GM12878 (cell line): ENCODE measurements around the gene IRF2BPL. TPM values are rescaled to one million over a fixed set of nuclear protein-coding genes. Genes with fewer than 3 reads are reported as not detected.
A peak's percentile ranks its signal among the peaks of the same experiment; 100 is the strongest.

Experiments
- ATAC-seq: fragments of 200-7000 bp; cut with Tn5 transposase; 3 replicates; pipeline ENCODE4 v1.9.1; 2020; ENCODE audit warnings: mild to moderate bottlenecking, moderate library complexity
- BruUV-seq: library from RNA; stranded (reverse); fragments of 400-500 nt; replicated peaks from 2 replicates; lab custom pipeline; 2021; lab: Mats Ljungman, UMichigan
- CTCF ChIA-PET: fragments of 300-600 bp; sonication (Branson Sonifier 250); formaldehyde crosslinking; extraction: SDS; loops from one replicate; lab custom pipeline; 2021; ENCODE audit warnings: inconsistent platforms; lab: Yijun Ruan, JAX
- POLR2A ChIA-PET: fragments of 350-600 bp; formaldehyde crosslinking; extraction: SDS; loops from one replicate; lab custom pipeline; 2021; ENCODE audit warnings: inconsistent platforms; lab: Charles Lee
- RAD21 ChIA-PET: fragments of 300-600 bp; sonication (Branson Sonifier 250); formaldehyde crosslinking; loops from one replicate; lab custom pipeline; 2023; ENCODE audit warnings: antibody characterized with exemption; ENCODE audit not compliant: unreplicated experiment; lab: Charles Lee
- SMC1A ChIA-PET: fragments of 300-600 bp; sonication (Branson Sonifier 250); formaldehyde crosslinking; loops from one replicate; lab custom pipeline; 2023; ENCODE audit not compliant: unreplicated experiment, uncharacterized antibody; lab: Charles Lee
- DNase-seq: peaks from one replicate; pipeline ENCODE4 v3.0.0-alpha.2; 2011; ENCODE audit warnings: low read depth, low spot score
- FAIRE-seq: peaks from 3 replicates; lab custom pipeline; 2011; peaks lifted over from hg19 to GRCh38; lab: Jason Lieb, UNC
- H2AFZ ChIP-seq: 2 replicates; pipeline ENCODE4 v1.6.0; 2011; ENCODE audit warnings: low read depth, low read length, control low read depth; ENCODE audit not compliant: control insufficient read depth
- H3K27ac ChIP-seq: 2 replicates; pipeline ENCODE4 v1.5.1; 2011; ENCODE audit warnings: control low read depth; ENCODE audit not compliant: control insufficient read depth, insufficient read depth
- H3K27me3 ChIP-seq, 2 experiments: replicated peaks in 1 of 2; 2 replicates each; pipeline versions ENCODE4 v1.6.0 to v1.6.1; 2011; ENCODE audit warnings: low read length in 1 of 2; ENCODE audit not compliant: control insufficient read depth in 2 of 2, insufficient read depth in 2 of 2
- H3K36me3 ChIP-seq, 2 experiments: 2 replicates each; pipeline ENCODE4 v1.5.1; 2011; ENCODE audit warnings: low read length in 1 of 2; ENCODE audit not compliant: control insufficient read depth in 2 of 2, insufficient read depth in 2 of 2
- H3K4me1 ChIP-seq: 2 replicates; pipeline ENCODE4 v1.6.1; 2011; ENCODE audit warnings: mild to moderate bottlenecking, low read length, moderate library complexity, mixed read lengths; ENCODE audit not compliant: control insufficient read depth, insufficient read depth
- H3K4me2 ChIP-seq: 2 replicates; pipeline ENCODE4 v1.6.0; 2011; ENCODE audit warnings: control low read depth; ENCODE audit not compliant: control insufficient read depth, insufficient read depth
- H3K4me3 ChIP-seq: fragments of 200-600 bp; sonication (generic); 2 replicates; pipeline ENCODE4 v1.5.1; 2016
- H3K79me2 ChIP-seq: 2 replicates; pipeline ENCODE4 v1.6.0; 2011; ENCODE audit warnings: low read length; ENCODE audit not compliant: control insufficient read depth, insufficient read depth
- H3K9ac ChIP-seq: 2 replicates; pipeline ENCODE4 v1.8.0; 2011; ENCODE audit warnings: low read length, control low read depth, mixed read lengths; ENCODE audit not compliant: control insufficient read depth, insufficient read depth
- H3K9me3 ChIP-seq: replicated peaks from 3 replicates; pipeline ENCODE4 v1.5.1; 2011; ENCODE audit warnings: mild to moderate bottlenecking, low read length; ENCODE audit not compliant: control insufficient read depth, insufficient read depth
- H4K20me1 ChIP-seq: 2 replicates; pipeline ENCODE4 v1.6.0; 2011; ENCODE audit not compliant: control insufficient read depth, insufficient read depth
- CBFB ChIP-seq: IDR thresholded peaks from 2 replicates; pipeline ENCODE4 v1.6.1; 2016; ENCODE audit warnings: antibody characterized with exemption, low read depth
- CREB1 ChIP-seq: IDR thresholded peaks from 2 replicates; pipeline ENCODE4 v1.6.1; 2012; ENCODE audit warnings: low read depth, mild to moderate bottlenecking, inconsistent platforms
- HDAC2 ChIP-seq: fragments of 200-600 bp; sonication (generic); IDR thresholded peaks from 2 replicates; pipeline ENCODE4 v1.6.1; 2017
- IKZF2 ChIP-seq, 2 experiments: fragments of 450-650 bp; IDR thresholded peaks; 2 replicates each; pipeline ENCODE4 v1.6.1; 2017; ENCODE audit warnings: mild to moderate bottlenecking in 2 of 2, moderate library complexity in 2 of 2
- MLLT1 ChIP-seq: fragments of 450-650 bp; IDR thresholded peaks from 2 replicates; pipeline ENCODE4 v1.6.1; 2016; ENCODE audit warnings: mild to moderate bottlenecking
- PKNOX1 ChIP-seq: fragments of 450-650 bp; IDR thresholded peaks from 2 replicates; pipeline ENCODE4 v1.6.1; 2016; ENCODE audit warnings: mild to moderate bottlenecking
- WGBS: methylation state at CpG from one replicate; pipeline ENCODE4 v1.1.6; 2016; ENCODE audit warnings: low lambda C conversion rate; ENCODE audit not compliant: insufficient replicate concordance, insufficient coverage; ENCODE audit errors: missing lambda C conversion rate; 5-methylcytosine and 5-hydroxymethylcytosine counted together
- in situ Hi-C: fragments of 300-500 bp; cut with MboI; formaldehyde crosslinking; loops from 9 replicates; pipeline ENCODE4 v1.14.3; 2018; ENCODE audit warnings: mixed read lengths
- intact Hi-C: fragments of 100-400 bp; cut with micrococcal nuclease; formaldehyde crosslinking; loops from one replicate; pipeline ENCODE4 v1.14.2; 2022; ENCODE audit not compliant: unreplicated experiment
- polyA plus RNA-seq, 11 experiments: library from polyadenylated mRNA; depleted of rRNA in 4 of 11; unstranded in 6 of 11; stranded (reverse) in 5 of 11; fragments of >200 nt; fragmentation: Nextera tagmentation in 4 of 11; fragmentation: Illumina TruSeq in 1 of 11; extraction: Ambion mirVana in 4 of 11; extraction: Trizol in 1 of 11; gene quantifications; 1 replicate in 1 of 11; 2 replicates in 10 of 11; pipeline versions ENCODE4 v1.2.1 to v1.2.3, GENCODE V29; 2011 to 2016; ENCODE audit warnings: inconsistent platforms in 2 of 11, missing spikeins in 2 of 11, low read depth in 1 of 11
- total RNA-seq, 4 experiments: library from RNA; depleted of rRNA in 3 of 4; stranded (reverse); fragments of >200 nt in 3 of 4; fragmentation: Illumina TruSeq in 1 of 4; extraction: Trizol in 1 of 4; gene quantifications; 2 replicates each; pipeline versions ENCODE4 v1.2.1 to v1.2.3, GENCODE V29; 2013 to 2021
- TF ChIP-seq, protein P1 (sequence below): fragments of 450-650 bp; IDR thresholded peaks from 2 replicates; pipeline ENCODE4 v1.6.1; 2018; ENCODE audit warnings: borderline replicate concordance, mild to moderate bottlenecking; ENCODE audit not compliant: partially characterized antibody

Gene IRF2BPL
- total and polyA plus RNA-seq, 10 of the 15 experiments (the other 5 are each of a cell fraction or from before 2014, with no cell fraction given) = 1.2 to 34.5 (median 3.1) TPM

- Histone ChIP-seq H3K27ac (peak overlapping the region; percentile 81), H2AFZ (peak overlapping the region; percentile 11; the same call in 1 of the 2 replicates), H3K36me3 (no peaks in the 10 kb centered on the region), H3K27me3 (no peaks in the 10 kb centered on the region), H3K9ac (0 out of 2 replicates have a peak overlapping the region, but pooled peaks have one; percentile 1), H3K79me2 (peaks cover 10% of the 10 kb centered on the region), H3K9me3 (no peaks in the 10 kb centered on the region), H3K4me2 (0 out of 2 replicates have a peak overlapping the region, but pooled peaks have one; percentile 22), H3K4me3 (no peak overlapping the region), H3K4me1 (peaks cover 78% of the 10 kb centered on the region), H4K20me1 (no peaks in the 10 kb centered on the region)
- BruUV-seq = no TSS peak
- in situ Hi-C loops = no loop called here
- WGBS = 85% methylated on average over 16 of the region's 16 CpGs
- intact Hi-C loops = no loop called here
- POLR2A ChIA-PET = interaction anchor here (0.8 to 10.5 kb wide), 12 partner anchors 6 to 124 kb away, joined by 3 to 151 read pairs (median 8); partner anchors contain the start of gene IRF2BPL
- CTCF ChIA-PET = interaction anchor here (0.6 to 3.0 kb wide), 8 partner anchors 9 to 124 kb away, joined by 3 to 10 read pairs (median 4); no protein-coding TSS in a partner anchor
- TF ChIP-seq, protein P1, sequence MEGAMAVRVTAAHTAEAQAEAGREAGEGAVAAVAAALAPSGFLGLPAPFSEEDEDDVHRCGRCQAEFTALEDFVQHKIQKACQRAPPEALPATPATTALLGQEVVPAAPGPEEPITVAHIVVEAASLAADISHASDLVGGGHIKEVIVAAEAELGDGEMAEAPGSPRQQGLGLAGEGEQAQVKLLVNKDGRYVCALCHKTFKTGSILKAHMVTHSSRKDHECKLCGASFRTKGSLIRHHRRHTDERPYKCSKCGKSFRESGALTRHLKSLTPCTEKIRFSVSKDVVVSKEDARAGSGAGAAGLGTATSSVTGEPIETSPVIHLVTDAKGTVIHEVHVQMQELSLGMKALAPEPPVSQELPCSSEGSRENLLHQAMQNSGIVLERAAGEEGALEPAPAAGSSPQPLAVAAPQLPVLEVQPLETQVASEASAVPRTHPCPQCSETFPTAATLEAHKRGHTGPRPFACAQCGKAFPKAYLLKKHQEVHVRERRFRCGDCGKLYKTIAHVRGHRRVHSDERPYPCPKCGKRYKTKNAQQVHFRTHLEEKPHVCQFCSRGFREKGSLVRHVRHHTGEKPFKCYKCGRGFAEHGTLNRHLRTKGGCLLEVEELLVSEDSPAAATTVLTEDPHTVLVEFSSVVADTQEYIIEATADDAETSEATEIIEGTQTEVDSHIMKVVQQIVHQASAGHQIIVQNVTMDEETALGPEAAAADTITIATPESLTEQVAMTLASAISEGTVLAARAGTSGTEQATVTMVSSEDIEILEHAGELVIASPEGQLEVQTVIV = no peak
- TF ChIP-seq MLLT1 = peak; percentile 90
- TF ChIP-seq CBFB = no peak
- TF ChIP-seq CREB1 = no peak
- TF ChIP-seq PKNOX1 = peak; percentile 70
- no peak for TF ChIP-seq HDAC2
- peak in 1 of 2 experiments; percentile 11; a peak in 1 of 4 replicates for TF ChIP-seq IKZF2 (IDR thresholded peaks at IDR 0.05)
- no peak for ATAC-seq
- RAD21 ChIA-PET = interaction anchor here (0.9 to 2.3 kb wide), 10 partner anchors 9 to 161 kb away, joined by 3 to 22 read pairs (median 6); partner anchors contain the start of gene IRF2BPL
- FAIRE-seq = no peak
- no peak for DNase-seq
- SMC1A ChIA-PET = interaction anchor here (0.9 to 11.2 kb wide), 14 partner anchors 8 to 162 kb away, joined by 3 to 133 read pairs (median 6); partner anchors contain the start of gene IRF2BPL
Measured at GRCh38 chr14:77037215-77037937, 8.9 kb upstream of the IRF2BPL start.
